Measurements from ENCODE around the gene ATRNL1.
"Not testable (repeated sequence)": the region's sequence is repeated elsewhere in the genome, so short reads cannot be mapped to it uniquely, and the experiment has no call there.

Gene ATRNL1

DNA sequence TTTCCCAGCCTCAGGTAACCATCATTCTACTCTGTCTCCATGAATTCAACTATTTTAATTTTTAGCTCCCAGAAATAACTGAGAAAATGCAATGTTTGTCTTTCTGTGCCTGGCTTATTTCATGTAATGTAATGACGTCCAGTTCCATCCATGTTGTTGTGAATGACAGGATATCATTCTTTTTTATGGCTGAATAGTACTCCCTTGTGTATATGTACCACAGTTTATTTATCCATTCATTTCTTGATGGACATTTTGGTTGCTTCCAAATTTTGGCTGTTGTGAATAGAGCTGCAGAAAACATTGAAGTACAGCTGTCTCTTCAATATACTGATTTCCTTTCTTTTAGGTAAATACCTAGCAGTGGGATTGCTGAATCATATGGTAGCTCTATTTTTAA lies 10.5 kb downstream of the ATRNL1 start:
- POLR2A ChIA-PET = no interaction called here
- no peak for TF ChIP-seq FOXA1 (IDR thresholded peaks at IDR 0.05)
- no peak for TF ChIP-seq CTBP1 (IDR thresholded peaks at IDR 0.05; ENCODE audit: borderline replicate concordance)
- TF ChIP-seq FOXM1 (IDR thresholded peaks at IDR 0.05; ENCODE audit: borderline replicate concordance) = no peak
- TF ChIP-seq LEF1 (IDR thresholded peaks at IDR 0.05; ENCODE audit: borderline replicate concordance) = no peak
- no peak for TF ChIP-seq HDGF (IDR thresholded peaks at IDR 0.05; ENCODE audit: borderline replicate concordance)
- TF ChIP-seq BHLHE40 (IDR thresholded peaks at IDR 0.05; ENCODE audit: borderline replicate concordance) = no peak
- no peak for TF ChIP-seq ELF4 (IDR thresholded peaks at IDR 0.05)
- no peak for TF ChIP-seq ZNF384 (IDR thresholded peaks at IDR 0.05)
- no peak for TF ChIP-seq NFRKB (IDR thresholded peaks at IDR 0.05)
- TF ChIP-seq, protein P1, sequence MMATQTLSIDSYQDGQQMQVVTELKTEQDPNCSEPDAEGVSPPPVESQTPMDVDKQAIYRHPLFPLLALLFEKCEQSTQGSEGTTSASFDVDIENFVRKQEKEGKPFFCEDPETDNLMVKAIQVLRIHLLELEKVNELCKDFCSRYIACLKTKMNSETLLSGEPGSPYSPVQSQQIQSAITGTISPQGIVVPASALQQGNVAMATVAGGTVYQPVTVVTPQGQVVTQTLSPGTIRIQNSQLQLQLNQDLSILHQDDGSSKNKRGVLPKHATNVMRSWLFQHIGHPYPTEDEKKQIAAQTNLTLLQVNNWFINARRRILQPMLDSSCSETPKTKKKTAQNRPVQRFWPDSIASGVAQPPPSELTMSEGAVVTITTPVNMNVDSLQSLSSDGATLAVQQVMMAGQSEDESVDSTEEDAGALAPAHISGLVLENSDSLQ (IDR thresholded peaks at IDR 0.05) = no peak
- TF ChIP-seq ARNT (IDR thresholded peaks at IDR 0.05) = no peak
- TF ChIP-seq L3MBTL2 (conservative IDR thresholded peaks at IDR 0.05) = no peak
- TF ChIP-seq SUZ12 (IDR thresholded peaks at IDR 0.05) = no peak
- TF ChIP-seq TARDBP (IDR thresholded peaks at IDR 0.05) = no peak
- no peak for TF ChIP-seq FOXK2 (IDR thresholded peaks at IDR 0.05)
- TF ChIP-seq SP1 (IDR thresholded peaks at IDR 0.05) = no peak
- no peak for DNase-seq (ENCODE audit: extremely low spot score)
- CTCF ChIA-PET = interaction anchor here (0.9 kb wide), 1 partner anchor 10 kb away, joined by 3 read pairs; no protein-coding TSS in a partner anchor

DNA sequence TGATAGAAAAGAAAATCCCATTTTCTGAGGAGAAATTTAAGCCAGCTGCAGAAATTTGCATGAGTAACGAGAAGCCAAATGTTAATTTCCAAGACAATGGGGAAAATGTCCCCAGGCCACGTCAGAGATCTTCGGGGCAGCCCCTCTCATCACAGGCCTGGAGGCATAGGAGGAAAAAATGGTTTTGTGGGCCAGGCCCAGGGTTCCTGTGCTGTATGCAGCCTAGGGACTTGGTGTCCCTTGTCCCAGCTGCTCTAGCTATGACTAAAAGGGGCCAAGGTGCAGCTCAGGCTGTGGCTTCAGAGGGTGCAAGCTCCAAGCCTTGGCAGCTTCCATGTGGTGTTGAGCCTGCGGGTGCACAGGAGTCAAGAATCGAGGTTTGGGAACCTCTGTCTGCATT lies 12.2 kb downstream of the ATRNL1 start:
- CTCF ChIA-PET; DNase-seq (ENCODE audit: extremely low spot score); POLR2A ChIA-PET: not testable (repeated sequence)

DNA sequence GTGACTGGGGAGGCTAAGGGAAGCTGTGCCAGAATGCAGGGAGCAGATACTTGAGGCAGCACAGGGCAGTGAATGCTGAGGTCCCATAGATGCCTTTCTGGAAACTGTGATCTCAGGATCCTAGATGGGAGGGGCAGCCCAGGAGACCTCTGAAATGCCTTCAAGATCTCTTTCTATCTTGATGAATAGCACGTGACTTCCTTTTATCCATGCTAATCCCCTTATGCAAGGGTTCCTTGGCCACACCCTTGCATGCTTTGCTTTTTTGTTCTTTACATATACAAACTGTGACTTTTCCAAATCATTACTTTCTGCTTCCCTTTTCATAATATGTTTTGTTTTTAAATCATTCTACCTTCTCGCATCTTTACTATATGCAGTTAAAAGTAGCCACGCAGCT lies 14.7 kb downstream of the ATRNL1 start:
- DNase-seq (ENCODE audit: extremely low spot score) = no peak
- TF ChIP-seq, protein P1 (IDR thresholded peaks at IDR 0.05) = no peak
- TF ChIP-seq FOXK2 (IDR thresholded peaks at IDR 0.05) = no peak
- TF ChIP-seq SUZ12 (IDR thresholded peaks at IDR 0.05) = no peak
- TF ChIP-seq LEF1 (IDR thresholded peaks at IDR 0.05; ENCODE audit: borderline replicate concordance) = no peak
- no peak for TF ChIP-seq ZNF384 (IDR thresholded peaks at IDR 0.05)
- no peak for TF ChIP-seq HDGF (IDR thresholded peaks at IDR 0.05; ENCODE audit: borderline replicate concordance)
- no peak for TF ChIP-seq TARDBP (IDR thresholded peaks at IDR 0.05)
- no peak for TF ChIP-seq NFRKB (IDR thresholded peaks at IDR 0.05)
- no peak for TF ChIP-seq FOXA1 (IDR thresholded peaks at IDR 0.05)
- no peak for TF ChIP-seq CTBP1 (IDR thresholded peaks at IDR 0.05; ENCODE audit: borderline replicate concordance)
- no peak for TF ChIP-seq SP1 (IDR thresholded peaks at IDR 0.05)
- ChIA-PET POLR2A (no interaction called here), CTCF (no interaction called here)

DNA sequence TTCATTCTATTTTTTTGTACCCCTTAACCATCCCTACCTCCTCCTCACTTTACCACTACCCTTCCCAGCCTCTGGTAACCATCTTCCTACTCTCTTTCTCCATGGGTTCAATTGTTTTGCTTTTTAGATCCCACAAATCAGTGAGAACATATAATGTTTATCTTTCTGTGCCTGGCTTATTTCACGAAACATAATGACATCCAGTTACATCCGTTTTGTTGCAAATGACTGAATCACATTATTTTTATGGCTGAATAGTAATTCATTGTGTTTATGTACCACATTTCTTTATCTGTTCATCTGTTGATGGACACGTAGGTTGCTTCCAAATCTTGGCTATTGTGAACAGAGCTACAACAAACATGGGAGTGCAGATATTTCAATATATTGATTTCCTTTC lies 24.1 kb downstream of the ATRNL1 start:
- CTCF ChIA-PET = no interaction called here
- DNase-seq (ENCODE audit: extremely low spot score) = no peak
- POLR2A ChIA-PET = interaction anchor here (0.6 kb wide), 1 partner anchor 21 kb away, joined by 3 read pairs; no protein-coding TSS in a partner anchor
- TF ChIP-seq, protein P1 (IDR thresholded peaks at IDR 0.05) = no peak
- no peak for TF ChIP-seq SUZ12 (IDR thresholded peaks at IDR 0.05)
- no peak for TF ChIP-seq LEF1 (IDR thresholded peaks at IDR 0.05; ENCODE audit: borderline replicate concordance)
- no peak for TF ChIP-seq BHLHE40 (IDR thresholded peaks at IDR 0.05; ENCODE audit: borderline replicate concordance)
- no peak for TF ChIP-seq FOXA1 (IDR thresholded peaks at IDR 0.05)
- TF ChIP-seq TARDBP (IDR thresholded peaks at IDR 0.05) = no peak
- no peak for TF ChIP-seq ZNF384 (IDR thresholded peaks at IDR 0.05)
- no peak for TF ChIP-seq FOXK2 (IDR thresholded peaks at IDR 0.05)
- TF ChIP-seq ELF4 (IDR thresholded peaks at IDR 0.05) = no peak
- no peak for TF ChIP-seq SP1 (IDR thresholded peaks at IDR 0.05)
- TF ChIP-seq CTBP1 (IDR thresholded peaks at IDR 0.05; ENCODE audit: borderline replicate concordance) = no peak
- no peak for TF ChIP-seq ARNT (IDR thresholded peaks at IDR 0.05)
- no peak for TF ChIP-seq HDGF (IDR thresholded peaks at IDR 0.05; ENCODE audit: borderline replicate concordance)
- TF ChIP-seq FOXM1 (IDR thresholded peaks at IDR 0.05; ENCODE audit: borderline replicate concordance) = no peak

DNA sequence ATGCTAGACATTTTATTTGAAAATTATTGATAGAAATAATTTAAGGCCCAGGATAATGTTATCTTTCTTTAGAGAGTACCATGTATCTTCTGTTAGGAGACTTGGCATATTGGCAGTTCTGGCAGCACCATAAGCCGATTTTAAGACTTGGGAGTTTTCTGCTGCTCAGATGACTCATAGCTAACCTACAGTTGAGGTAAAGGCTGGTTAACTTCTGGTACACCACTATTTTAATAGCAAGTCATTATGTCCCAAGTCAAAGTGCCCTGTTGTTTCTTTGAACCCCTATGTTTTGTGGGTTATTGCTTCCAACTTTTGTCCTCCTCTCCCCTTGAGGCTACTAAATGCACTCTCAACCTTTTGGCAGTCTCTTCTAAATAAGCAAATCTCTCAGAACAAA lies 25.2 kb downstream of the ATRNL1 start:
- CTCF ChIA-PET = no interaction called here
- DNase-seq (ENCODE audit: extremely low spot score) = no peak
- TF ChIP-seq FOXK2 (IDR thresholded peaks at IDR 0.05) (no peak), ELF4 (IDR thresholded peaks at IDR 0.05) (no peak), FOXA1 (IDR thresholded peaks at IDR 0.05) (no peak), SUZ12 (IDR thresholded peaks at IDR 0.05) (no peak), CTBP1 (IDR thresholded peaks at IDR 0.05; ENCODE audit: borderline replicate concordance) (no peak), BHLHE40 (IDR thresholded peaks at IDR 0.05; ENCODE audit: borderline replicate concordance) (no peak), LEF1 (IDR thresholded peaks at IDR 0.05; ENCODE audit: borderline replicate concordance) (no peak), ZNF384 (IDR thresholded peaks at IDR 0.05) (no peak), NFRKB (IDR thresholded peaks at IDR 0.05) (no peak)
- TF ChIP-seq, protein P1 (IDR thresholded peaks at IDR 0.05) = no peak
- POLR2A ChIA-PET = no interaction called here

DNA sequence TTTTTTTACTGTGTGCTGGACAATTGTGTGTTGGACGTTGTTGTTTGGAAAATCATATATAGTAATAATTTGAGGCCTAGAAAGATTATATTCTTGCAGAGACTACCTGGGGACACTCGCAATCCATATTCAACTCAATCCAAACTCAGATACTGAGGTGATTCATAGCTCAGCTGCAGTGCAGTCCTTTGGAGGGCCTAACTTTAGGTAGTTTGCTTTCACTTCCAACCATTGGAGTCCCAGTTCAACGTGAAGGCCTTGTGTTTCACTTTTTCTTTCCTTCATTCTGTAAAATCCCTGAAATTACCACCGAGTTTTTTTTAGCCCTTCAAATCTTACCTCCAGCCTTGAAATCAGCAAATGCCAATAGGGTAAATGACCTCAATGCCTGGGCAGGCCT lies 32.3 kb downstream of the ATRNL1 start:
- TF ChIP-seq, protein P1 (IDR thresholded peaks at IDR 0.05) = no peak
- TF ChIP-seq ARNT (IDR thresholded peaks at IDR 0.05) (no peak), FOXA1 (IDR thresholded peaks at IDR 0.05) (no peak), TARDBP (IDR thresholded peaks at IDR 0.05) (no peak), L3MBTL2 (conservative IDR thresholded peaks at IDR 0.05) (no peak)
- POLR2A ChIA-PET = no interaction called here
- no peak for DNase-seq (ENCODE audit: extremely low spot score)
- CTCF ChIA-PET = interaction anchor here (1.1 kb wide), 1 partner anchor 248 kb away, joined by 4 read pairs; no protein-coding TSS in a partner anchor
